GM23248 (cell line): ENCODE results near the gene DPP10. TPM values are rescaled to one million over a fixed set of nuclear protein-coding genes. Genes with fewer than 3 reads are reported as not detected.

Experiments used
- DNase-seq: peaks from one replicate; pipeline ENCODE4 v3.0.0-alpha.2; 2015
- H2AFZ ChIP-seq: fragments of 200-600 bp; sonication (generic); 2 replicates; pipeline ENCODE4 v1.6.1; 2016; ENCODE audit warnings: antibody characterized with exemption
- H3F3A ChIP-seq: fragments of 200-600 bp; sonication (generic); 2 replicates; pipeline ENCODE4 v1.6.1; 2016; ENCODE audit warnings: mild to moderate bottlenecking, antibody characterized with exemption, mixed run types; ENCODE audit not compliant: insufficient read depth
- H3K27ac ChIP-seq: fragments of 200-600 bp; sonication (generic); 2 replicates; pipeline ENCODE4 v1.5.1; 2016; ENCODE audit warnings: mild to moderate bottlenecking
- H3K27me3 ChIP-seq: fragments of 200-600 bp; sonication (generic); replicated peaks from 2 replicates; pipeline ENCODE4 v1.6.1; 2016; ENCODE audit warnings: mild to moderate bottlenecking; ENCODE audit not compliant: insufficient read depth
- H3K36me3 ChIP-seq: fragments of 200-600 bp; sonication (generic); 2 replicates; pipeline ENCODE4 v1.6.1; 2016; ENCODE audit warnings: low read depth, mild to moderate bottlenecking
- H3K4me1 ChIP-seq: fragments of 200-600 bp; sonication (generic); 2 replicates; pipeline ENCODE4 v1.6.1; 2016; ENCODE audit warnings: mild to moderate bottlenecking; ENCODE audit not compliant: insufficient read depth
- H3K4me2 ChIP-seq: fragments of 200-600 bp; sonication (generic); one replicate; pipeline ENCODE4 v1.6.1; 2016; ENCODE audit warnings: mild to moderate bottlenecking; ENCODE audit not compliant: unreplicated experiment
- H3K4me3 ChIP-seq: fragments of 200-600 bp; sonication (generic); 2 replicates; pipeline ENCODE4 v1.5.1; 2016; ENCODE audit warnings: mild to moderate bottlenecking
- H3K79me2 ChIP-seq: fragments of 200-600 bp; sonication (generic); 2 replicates; pipeline ENCODE4 v1.6.1; 2016; ENCODE audit warnings: mild to moderate bottlenecking; ENCODE audit not compliant: insufficient read depth
- H3K9ac ChIP-seq: fragments of 200-600 bp; sonication (generic); 2 replicates; pipeline ENCODE4 v1.6.1; 2016; ENCODE audit warnings: mild to moderate bottlenecking
- H3K9me2 ChIP-seq: fragments of 200-600 bp; sonication (generic); 2 replicates; pipeline ENCODE4 v1.6.1; 2016; ENCODE audit warnings: mixed run types, mild to moderate bottlenecking, moderate library complexity; ENCODE audit not compliant: insufficient read depth
- H3K9me3 ChIP-seq: fragments of 200-600 bp; sonication (generic); one replicate; pipeline ENCODE4 v1.6.1; 2017; ENCODE audit warnings: low read depth
- H4K20me1 ChIP-seq: fragments of 200-600 bp; sonication (generic); 2 replicates; pipeline ENCODE4 v1.6.0; 2016; ENCODE audit not compliant: insufficient read depth
- EZH2 ChIP-seq: fragments of 200-600 bp; sonication (generic); IDR thresholded peaks from 2 replicates; pipeline ENCODE4 v1.6.1; 2018; ENCODE audit warnings: antibody characterized with exemption, mild to moderate bottlenecking; ENCODE audit not compliant: insufficient read depth, poor library complexity, severe bottlenecking
- EZH2phosphoT487 ChIP-seq: fragments of 200-600 bp; sonication (generic); IDR thresholded peaks from 2 replicates; pipeline ENCODE4 v1.6.1; 2018; ENCODE audit warnings: antibody characterized with exemption, moderate library complexity, mild to moderate bottlenecking, low read depth; ENCODE audit not compliant: insufficient read depth
- WGBS, 2 experiments: methylation state at CpG; one replicate each; pipeline ENCODE4 v1.1.6; 2015 to 2017; ENCODE audit warnings: low lambda C conversion rate in 2 of 2, low coverage in 1 of 2; ENCODE audit errors: missing lambda C conversion rate in 2 of 2; 5-methylcytosine and 5-hydroxymethylcytosine counted together
- in situ Hi-C: fragments of 300-500 bp; cut with MboI; formaldehyde crosslinking; loops from 2 replicates; pipeline ENCODE4 v1.15.0; 2020
- polyA plus RNA-seq: library from polyadenylated mRNA; unstranded; fragments of >200 nt; fragmentation: Nextera tagmentation; extraction: Ambion mirVana; gene quantifications from 2 replicates; pipeline ENCODE4 v1.2.1, GENCODE V29; 2016
- total RNA-seq: library from RNA; depleted of rRNA; stranded (reverse); fragments of >200 nt; shearing (Covaris generic); gene quantifications from 2 replicates; pipeline ENCODE4 v1.2.3, GENCODE V29; 2014

DPP10 gene
- total and polyA plus RNA-seq, 2 experiments from 2014 or later, result not detected

DNA sequence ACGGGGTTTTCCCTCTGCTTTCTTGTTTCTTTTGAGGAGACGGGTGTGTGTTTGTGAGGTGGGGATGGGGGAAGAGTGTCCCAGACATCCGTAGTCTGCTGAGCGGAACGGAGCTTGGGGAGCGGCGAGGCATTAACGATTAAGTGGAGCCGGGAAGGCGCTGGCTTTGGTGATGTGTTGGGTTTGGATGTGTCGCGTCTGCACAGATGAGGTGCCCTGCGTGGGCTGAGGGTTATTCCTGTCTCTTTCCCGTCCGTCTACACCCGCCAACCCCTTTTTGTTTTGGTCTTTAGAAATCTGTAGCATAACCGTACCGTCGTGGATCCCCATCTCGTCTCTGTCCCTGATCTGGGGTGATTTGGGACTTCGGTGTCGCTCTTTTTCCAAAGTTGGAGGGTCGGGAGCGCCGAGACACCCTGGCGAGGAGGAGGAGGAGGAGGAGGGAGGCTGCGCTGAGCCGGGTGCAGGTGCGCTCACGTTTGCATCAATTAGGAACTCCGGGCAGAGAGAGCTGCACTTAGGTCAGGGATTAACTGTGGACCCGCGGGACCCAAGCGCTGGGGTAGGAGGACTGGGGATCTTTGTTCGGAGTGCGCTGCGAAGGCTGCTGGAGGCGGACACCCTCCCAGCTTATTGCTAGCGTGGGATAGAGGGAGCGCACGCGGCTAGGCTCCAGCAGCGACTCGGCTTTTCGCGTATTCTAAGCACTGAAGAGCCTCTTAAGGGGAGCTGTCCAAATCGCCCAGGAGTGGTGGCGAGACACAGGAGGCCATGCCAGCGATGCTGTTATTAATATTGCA is 720.3 kb downstream of the DPP10 start:
- no peak for TF ChIP-seq EZH2
- no peak for TF ChIP-seq EZH2phosphoT487
- Histone ChIP-seq H3K9ac (no peak overlapping the region), H2AFZ (no peak overlapping the region), H3K27me3 (peaks cover 23% of the 10 kb centered on the region; the same call in 1 of the 2 replicates), H3K27ac (no peak overlapping the region), H3K36me3 (no peaks in the 10 kb centered on the region), H4K20me1 (no peaks in the 10 kb centered on the region), H3K4me3 (no peak overlapping the region), H3K4me1 (no peaks in the 10 kb centered on the region), H3F3A (no peaks in the 10 kb centered on the region), H3K79me2 (no peaks in the 10 kb centered on the region), H3K4me2 (no peak overlapping the region), H3K9me3 (no peaks in the 10 kb centered on the region), H3K9me2 (no peaks in the 10 kb centered on the region)
- in situ Hi-C loops, result no loop called here
- 4% methylated on average over 48 to 49 of the region's 49 CpGs for WGBS, 2 experiments
- peak; percentile 1 for DNase-seq

DNA sequence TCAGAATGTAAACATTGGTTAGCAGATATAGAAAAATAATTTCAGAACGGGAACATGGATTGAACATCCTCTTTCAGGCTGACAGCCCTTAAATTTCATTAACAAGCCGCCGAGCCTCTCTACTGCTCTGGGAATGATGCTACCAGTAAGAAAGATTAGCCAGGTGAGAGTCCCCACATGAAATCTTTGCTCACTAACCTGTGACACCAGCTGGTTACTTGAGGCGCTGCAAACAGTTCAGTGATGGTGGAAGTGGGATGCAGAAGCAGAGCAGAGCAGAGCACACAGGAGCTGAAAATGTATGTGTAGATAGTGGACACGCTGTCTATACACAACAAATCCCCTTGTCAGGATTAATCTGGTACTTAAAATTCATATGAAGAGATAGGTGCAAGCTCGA is 721.1 kb downstream of the DPP10 start:
- 12 to 15% methylated on average over 6 of the region's 6 CpGs for WGBS, 2 experiments
- no peaks in the 10 kb centered on the region for H3K9me2 ChIP-seq
- no peak overlapping the region for H3K4me2 ChIP-seq
- H3K36me3 ChIP-seq, result no peaks in the 10 kb centered on the region
- H3K27ac ChIP-seq, result no peak overlapping the region
- no peaks in the 10 kb centered on the region for H3F3A ChIP-seq
- no peaks in the 10 kb centered on the region for H3K4me1 ChIP-seq
- in situ Hi-C loops, result no loop called here
- DNase-seq, result no peak
- H3K9ac ChIP-seq, result no peak overlapping the region
- H3K79me2 ChIP-seq, result no peaks in the 10 kb centered on the region
- H3K27me3 ChIP-seq, result peaks cover 23% of the 10 kb centered on the region; the same call in 1 of the 2 replicates
- no peaks in the 10 kb centered on the region for H4K20me1 ChIP-seq
- H2AFZ ChIP-seq, result no peak overlapping the region
- no peak for TF ChIP-seq EZH2phosphoT487
- TF ChIP-seq EZH2, result no peak
- H3K9me3 ChIP-seq, result no peaks in the 10 kb centered on the region
- H3K4me3 ChIP-seq, result no peak overlapping the region

DNA sequence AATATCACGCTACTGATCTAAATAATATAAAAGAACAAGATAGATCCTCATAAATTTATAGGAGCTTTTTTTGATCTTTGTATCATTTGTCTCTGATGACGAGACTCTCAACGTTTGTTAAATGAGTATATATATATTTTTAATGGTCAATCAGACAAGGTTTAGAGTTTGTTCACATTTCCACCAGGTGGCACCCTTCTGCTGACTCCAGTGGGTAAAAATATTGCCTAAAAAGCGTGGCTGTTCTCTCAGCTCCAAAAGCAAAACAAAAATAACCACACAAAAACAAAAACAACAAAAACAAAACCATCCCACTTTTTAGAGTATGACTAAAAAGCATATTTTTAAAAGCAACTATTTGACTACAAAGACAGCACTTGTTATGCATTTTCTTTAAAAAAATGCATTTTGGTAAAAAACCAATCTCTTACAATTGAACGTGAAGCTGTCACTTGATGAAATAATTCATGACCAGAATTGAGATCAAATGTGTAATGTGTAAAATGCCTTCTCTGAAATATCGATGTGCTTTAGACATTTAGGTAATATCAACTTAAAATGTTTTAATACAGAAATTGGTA is 723.2 kb downstream of the DPP10 start:
- Histone ChIP-seq H4K20me1 (no peaks in the 10 kb centered on the region), H3K4me1 (no peaks in the 10 kb centered on the region), H3K36me3 (no peaks in the 10 kb centered on the region), H3K9ac (no peak overlapping the region), H3K79me2 (no peaks in the 10 kb centered on the region), H3K9me3 (no peaks in the 10 kb centered on the region), H3K4me2 (no peak overlapping the region), H3K27ac (no peak overlapping the region), H3F3A (no peaks in the 10 kb centered on the region), H3K27me3 (peaks cover 20% of the 10 kb centered on the region; the same call in 1 of the 2 replicates), H2AFZ (no peak overlapping the region), H3K4me3 (no peak overlapping the region), H3K9me2 (no peaks in the 10 kb centered on the region)
- WGBS, 2 experiments, result 9 to 10% methylated on average over 6 of the region's 6 CpGs
- peak; percentile 62 for DNase-seq
- TF ChIP-seq EZH2, result no peak
- no peak for TF ChIP-seq EZH2phosphoT487
- in situ Hi-C loops, result no loop called here

DNA sequence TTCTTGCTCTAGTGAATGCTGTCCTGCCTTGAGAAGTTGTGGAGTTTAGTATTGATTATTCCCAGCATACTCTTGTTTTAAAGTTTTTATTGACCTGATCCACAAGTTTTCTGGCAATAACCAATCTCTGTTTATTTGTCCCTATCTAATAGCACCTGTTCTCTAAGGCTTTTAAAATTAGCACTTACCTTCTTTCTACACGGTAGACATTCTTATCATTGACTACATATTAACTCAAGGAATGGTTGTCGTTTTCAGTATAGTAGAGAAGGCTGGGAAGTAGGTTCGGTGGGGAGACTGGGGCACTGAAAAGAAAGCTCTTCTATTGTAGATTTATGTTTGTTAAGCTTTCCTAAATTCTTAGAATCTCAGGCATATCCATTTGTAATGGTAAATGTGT is 726.0 kb downstream of the DPP10 start:
- Histone ChIP-seq H3K36me3 (no peaks in the 10 kb centered on the region), H3K9me3 (no peaks in the 10 kb centered on the region), H3K9me2 (no peaks in the 10 kb centered on the region), H3K27me3 (peaks cover 7% of the 10 kb centered on the region; the same call in 1 of the 2 replicates), H4K20me1 (no peaks in the 10 kb centered on the region), H3K9ac (no peak overlapping the region), H3K4me3 (no peak overlapping the region), H3K79me2 (no peaks in the 10 kb centered on the region), H2AFZ (no peak overlapping the region), H3K4me2 (no peak overlapping the region), H3K27ac (no peak overlapping the region), H3K4me1 (no peaks in the 10 kb centered on the region), H3F3A (no peaks in the 10 kb centered on the region)
- TF ChIP-seq EZH2phosphoT487, result no peak
- TF ChIP-seq EZH2, result no peak
- 9 to 16% methylated on average over 3 of the region's 3 CpGs for WGBS, 2 experiments
- no peak for DNase-seq
- in situ Hi-C loops, result no loop called here
